NCI-H146 treated with DMSO at 0.1 percent for 48 hours (cell line): ENCODE measurements around the gene SLC27A4.
A peak's percentile ranks its signal among the peaks of the same experiment; 100 is the strongest.
"Not testable (repeated sequence)": the region's sequence is repeated elsewhere in the genome, so short reads cannot be mapped to it uniquely, and the experiment has no call there.

Source experiments
- DNase-seq: peaks from one replicate; lab custom pipeline; 2025; ENCODE audit not compliant: unreplicated experiment; lab: John Stamatoyannopoulos, UW

SLC27A4 gene

DNA sequence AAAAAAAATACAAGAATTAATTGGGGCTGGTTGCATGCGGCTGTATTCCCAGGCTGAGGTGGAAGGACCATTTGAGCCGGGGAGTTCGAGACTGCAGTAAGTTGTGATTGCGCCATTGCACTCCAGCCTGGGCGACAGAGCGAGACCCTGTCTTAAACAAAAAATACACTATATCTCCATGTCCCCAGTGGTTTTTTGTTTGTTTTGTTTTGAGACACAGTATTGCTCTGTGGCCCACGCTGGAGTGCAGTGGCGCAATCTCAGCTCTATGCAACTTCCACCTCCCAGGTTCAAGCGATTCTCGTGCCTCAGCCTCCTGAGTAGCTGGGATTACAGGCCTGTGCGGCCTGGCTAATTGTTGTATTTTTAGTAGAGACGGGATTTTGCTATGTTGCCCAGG, 16.5 kb upstream of the SLC27A4 start:
- no peak for DNase-seq

DNA sequence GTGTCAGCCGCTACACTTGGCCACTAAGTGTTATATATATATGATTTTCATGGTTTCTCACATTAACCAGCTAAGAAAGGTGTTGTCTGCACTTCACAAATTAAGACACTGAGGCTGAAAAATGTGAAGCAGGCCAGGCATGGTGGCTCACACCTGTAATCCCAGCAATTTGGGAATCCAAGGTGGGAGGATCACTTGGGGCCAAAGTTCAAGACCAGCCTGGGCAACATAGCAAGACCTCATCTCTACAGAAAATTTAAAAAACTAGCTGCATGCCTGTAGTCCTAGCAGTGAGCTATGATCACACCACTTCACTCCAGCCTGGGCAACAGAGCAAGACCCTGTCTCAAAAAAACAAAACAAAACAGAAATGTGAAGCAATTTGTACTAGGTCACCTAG, 15.9 kb upstream of the SLC27A4 start:
- no peak for DNase-seq

DNA sequence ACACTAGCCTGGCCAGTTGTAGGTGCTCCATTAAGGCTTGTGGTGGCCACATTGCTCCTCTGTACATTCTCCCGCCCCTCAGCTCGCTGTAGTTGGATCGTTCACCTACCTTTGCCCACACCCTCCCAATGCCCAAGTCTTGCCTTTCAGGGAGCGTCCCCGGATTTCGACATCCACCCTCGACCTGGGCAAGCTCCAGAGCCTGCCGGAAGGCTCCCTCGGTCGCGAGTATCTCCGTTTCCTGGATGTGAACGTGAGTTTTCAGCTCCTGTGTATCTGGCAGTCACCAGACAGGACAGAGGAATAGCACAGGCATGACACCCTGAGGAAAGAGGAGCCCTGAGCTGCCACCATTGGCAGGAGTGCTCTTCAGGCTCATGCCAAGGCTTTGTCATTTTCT, 14.7 kb upstream of the SLC27A4 start:
- DNase-seq = no peak

DNA sequence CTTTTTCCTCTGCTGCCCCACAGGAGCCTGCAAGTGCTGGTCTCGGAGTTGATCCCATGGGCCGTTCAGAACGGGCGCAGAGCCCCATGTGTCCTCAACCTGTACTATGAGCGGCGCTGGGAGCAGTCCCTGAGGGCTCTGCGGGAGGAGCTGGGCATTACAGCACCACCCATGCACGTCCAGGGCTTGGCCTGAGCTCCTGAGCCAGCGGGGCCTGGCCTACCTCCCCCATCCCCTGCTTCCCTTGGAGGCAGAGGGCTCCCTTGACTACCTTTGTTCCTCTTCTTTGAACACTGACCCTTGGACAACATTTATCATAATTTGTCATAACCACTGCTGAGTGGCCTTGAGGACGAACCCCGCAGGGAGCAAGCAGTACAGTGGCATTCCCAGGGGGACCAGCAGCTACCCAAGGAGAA, 6.9 kb upstream of the SLC27A4 start:
- no peak for DNase-seq

DNA sequence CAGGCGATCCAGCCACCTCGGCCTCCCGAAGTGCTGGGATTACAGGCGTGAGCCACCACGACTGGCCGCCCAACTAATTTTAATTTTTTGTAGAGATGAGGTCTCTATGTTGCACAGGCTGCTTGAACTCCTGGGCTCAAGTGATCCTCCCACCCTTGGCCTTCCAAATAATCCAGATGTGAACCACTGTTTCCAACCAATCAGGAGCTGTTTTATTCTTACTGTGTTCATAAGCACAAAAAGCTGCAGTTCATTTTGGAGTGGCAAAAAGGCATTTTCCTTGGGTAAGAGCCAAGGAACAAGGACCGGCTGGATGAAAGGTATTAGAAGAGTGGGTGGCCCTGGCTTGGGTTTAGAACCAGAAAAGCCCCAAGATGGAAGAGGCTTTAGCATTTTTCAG, 5.2 kb upstream of the SLC27A4 start:
- DNase-seq = no peak

DNA sequence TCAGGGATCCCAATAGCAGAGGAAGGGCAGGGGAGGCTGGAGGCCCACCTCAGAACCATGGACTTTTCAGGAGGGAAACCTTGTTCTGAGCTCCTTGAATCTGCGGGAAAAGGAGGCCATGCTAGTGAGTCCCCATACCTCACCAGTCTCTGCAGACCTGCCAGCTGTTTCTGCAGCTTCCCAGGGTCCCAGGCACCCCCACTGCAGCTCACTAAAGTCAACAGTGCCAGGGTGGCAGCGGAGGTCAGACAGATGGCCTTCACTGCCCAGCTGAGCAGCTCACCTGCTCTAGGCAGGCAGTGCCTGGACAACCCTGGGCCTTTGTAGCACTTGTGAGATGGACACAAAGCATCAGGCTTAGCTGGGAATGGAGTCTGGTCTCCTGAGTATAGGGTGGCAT, 4.4 kb upstream of the SLC27A4 start:
- DNase-seq = no peak

DNA sequence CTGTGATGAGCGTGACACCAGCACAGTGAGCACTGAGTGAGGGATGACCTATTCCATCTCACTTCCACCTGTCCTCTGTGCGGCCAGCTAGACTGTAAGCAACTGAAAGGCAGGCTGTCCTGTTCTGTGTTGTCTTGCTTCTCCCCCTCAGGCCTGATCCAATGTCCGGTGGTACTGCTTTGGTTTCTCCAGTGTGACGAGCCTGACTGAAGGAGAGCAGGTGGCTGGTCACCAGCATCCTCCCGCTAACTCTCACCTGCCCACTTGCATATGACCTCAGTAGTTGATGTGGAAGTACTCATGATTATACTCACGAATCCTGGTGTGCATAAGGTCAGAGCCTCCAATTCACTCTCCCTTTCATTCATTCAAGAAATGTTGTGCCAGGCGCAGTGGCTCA, 2.4 kb upstream of the SLC27A4 start:
- DNase-seq = no peak

DNA sequence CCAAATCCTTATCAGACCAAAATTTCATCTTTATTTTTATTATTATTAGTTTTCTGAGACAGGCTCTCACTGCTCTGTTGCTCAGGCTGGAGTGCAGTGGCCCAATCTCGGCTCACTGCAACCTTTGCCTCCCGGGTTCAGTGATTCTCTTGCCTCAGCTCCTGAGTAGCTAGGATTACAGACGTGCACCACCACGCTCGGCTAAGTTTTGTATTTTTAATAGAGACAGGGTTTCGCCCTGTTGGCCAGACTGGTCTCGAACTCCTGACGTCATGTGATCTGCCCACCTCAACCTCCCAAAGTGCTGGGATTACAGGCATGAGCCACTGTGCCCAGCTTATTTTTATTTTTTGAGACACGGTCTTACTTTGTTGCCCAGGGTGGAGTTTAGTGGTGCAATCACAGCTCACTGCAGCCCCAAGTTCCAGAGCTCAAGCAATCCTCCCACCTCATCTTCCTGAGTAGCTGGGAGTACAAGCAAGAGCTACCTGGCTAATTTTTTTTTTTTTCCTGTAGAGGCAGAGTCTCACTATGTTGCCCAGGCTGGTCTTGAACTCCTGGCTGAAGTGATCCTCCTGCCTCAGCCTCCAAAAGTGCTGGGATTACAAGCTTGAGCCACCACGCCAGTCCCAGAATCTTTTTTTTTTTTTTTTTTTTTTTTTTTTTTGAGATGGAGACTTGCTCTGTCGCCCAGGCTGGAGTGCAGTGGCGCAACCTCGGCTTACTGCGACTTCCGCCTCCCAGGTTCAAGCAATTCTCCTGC, 1.3 kb upstream of the SLC27A4 start:
- not testable (repeated sequence) for DNase-seq

DNA sequence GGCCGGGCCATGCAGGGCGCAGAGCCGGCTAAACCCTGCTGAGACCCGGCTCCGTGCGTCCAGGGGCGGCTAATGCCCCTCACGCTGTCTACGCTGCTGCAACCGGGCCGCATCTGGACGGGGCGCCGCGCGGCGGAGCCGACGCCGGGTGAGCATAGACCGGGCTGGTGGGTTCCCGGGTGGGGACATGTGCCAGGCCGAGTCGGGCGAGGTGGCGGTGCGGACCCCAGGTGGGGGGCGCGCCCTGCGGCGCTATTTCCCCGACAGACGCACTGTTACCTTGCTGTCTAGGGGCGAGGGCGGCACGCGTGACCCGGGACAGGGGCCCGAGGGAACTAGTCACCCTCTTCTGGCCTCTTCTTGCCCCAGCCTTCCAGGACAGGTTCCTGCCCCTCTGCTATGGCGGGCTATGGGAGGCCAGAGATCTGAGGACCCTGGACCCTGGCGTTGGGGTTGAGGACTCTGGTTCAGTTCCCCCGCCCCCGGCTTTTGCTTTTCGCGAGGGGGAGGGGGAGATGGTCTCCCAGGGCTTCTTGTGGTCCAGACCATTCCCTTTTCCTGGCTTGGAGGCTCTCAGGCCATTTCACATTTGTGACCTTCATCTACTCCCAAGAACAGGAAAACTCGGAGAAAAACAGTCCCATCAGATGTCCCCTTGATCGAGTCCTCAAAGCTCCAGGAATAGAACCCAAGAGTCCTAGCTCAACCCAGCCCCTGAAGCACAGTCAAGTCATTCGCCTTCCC, 536 bp downstream of the SLC27A4 start:
- no peak for DNase-seq

DNA sequence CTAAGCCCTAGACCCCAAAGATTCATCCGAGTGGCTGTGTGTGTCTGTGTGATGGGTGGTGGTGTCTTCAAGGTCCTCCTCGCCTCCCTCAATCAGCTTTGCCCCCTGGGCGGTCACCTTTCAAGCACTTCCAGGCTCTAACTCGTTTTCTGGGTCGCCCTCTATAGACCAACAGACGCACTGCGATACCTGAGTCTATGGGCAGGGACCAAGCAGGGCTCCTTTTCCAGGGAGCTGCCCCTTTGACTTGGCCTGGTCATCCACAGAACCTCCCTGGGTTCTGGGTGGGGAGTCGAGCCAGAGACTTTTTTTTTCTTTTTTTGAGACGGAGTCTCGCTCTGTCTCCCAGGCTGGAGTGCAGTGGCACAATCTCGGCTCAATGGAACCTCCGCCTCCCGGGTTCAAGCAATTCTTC, 1.1 kb downstream of the SLC27A4 start:
- peak; percentile 26 for DNase-seq

DNA sequence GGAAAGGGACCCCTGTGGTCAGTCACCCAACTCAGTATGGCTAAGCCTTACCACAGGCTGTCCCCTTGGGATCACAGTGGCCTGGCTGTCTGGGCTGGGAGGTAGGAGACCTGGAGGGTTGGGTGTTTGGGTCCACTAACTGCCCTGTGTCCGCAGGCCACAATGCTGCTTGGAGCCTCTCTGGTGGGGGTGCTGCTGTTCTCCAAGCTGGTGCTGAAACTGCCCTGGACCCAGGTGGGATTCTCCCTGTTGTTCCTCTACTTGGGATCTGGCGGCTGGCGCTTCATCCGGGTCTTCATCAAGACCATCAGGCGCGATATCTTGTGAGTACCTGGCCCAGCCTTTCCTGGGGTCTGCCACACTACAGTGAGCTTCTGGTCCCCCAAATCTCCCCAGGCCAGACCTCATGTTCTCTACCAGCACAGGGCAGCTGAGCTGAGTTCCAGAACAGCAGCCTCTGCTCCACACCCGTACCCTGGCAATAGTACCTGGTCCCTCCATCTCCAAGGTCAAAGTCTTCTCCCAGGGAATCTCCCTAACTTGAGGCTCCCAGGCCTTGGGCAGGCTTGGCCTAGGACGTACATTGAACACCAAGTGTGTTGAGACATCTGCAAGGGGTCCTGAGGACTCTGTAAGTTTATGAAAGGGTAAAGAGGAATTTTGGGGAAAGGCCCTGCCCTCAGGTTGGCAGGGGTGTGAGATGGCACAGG, 2.8 kb downstream of the SLC27A4 start:
- DNase-seq = no peak

DNA sequence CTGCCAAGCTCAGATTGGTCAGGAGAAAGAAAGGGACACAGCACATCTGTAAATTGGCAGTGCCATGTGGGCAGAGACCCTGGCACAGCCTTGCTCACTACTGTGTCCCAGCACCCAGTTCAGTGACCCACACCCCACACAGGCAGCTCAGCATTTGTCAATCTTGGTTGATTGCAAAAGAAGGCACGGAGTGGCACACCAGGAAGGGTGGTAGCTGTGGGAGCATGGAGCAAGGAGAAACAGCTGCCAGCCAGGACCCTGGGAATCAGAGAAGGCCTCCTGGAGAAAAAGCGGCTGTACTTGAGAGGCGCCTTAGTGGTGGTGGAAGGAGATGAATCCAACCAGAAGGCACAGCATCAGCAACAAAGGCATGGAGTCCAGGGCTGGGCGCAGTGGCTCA, 3.5 kb downstream of the SLC27A4 start:
- no peak for DNase-seq

DNA sequence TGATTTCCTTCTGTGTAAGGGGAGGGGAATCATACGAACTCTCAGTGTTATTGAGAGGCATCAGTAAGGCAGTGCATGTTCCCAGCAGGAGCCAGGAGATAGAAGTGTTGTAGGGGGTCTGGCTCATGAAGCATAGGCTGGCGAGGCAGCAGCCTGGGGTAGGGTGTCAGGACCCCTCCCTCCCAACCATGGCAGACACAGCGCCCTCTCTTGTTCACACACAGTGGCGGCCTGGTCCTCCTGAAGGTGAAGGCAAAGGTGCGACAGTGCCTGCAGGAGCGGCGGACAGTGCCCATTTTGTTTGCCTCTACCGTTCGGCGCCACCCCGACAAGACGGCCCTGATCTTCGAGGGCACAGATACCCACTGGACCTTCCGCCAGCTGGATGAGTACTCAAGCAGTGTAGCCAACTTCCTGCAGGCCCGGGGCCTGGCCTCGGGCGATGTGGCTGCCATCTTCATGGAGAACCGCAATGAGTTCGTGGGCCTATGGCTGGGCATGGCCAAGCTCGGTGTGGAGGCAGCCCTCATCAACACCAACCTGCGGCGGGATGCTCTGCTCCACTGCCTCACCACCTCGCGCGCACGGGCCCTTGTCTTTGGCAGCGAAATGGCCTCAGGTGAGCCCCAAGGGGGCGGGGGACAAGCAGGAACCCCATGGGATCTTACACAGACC, 4.7 kb downstream of the SLC27A4 start:
- no peak for DNase-seq

DNA sequence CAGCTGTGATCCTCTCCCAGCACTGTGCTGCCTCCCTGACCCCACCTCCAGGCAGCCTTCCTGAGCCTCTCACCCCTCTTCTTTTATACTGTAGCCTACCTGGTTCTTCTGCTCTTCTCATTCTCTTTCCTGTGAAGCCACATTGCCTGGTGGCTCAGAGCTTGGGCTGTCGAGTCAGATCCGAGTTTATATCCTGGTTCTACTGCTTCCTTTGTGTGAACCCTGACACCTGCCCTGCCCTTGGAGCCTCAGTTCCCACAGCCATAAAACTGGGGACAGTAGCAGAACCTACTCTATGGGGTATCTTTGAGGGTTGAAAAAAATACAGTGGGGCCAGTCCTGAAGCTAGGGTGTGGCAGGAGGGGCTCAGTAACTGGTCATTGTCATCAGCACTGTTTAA, 8.8 kb downstream of the SLC27A4 start:
- no peak for DNase-seq

DNA sequence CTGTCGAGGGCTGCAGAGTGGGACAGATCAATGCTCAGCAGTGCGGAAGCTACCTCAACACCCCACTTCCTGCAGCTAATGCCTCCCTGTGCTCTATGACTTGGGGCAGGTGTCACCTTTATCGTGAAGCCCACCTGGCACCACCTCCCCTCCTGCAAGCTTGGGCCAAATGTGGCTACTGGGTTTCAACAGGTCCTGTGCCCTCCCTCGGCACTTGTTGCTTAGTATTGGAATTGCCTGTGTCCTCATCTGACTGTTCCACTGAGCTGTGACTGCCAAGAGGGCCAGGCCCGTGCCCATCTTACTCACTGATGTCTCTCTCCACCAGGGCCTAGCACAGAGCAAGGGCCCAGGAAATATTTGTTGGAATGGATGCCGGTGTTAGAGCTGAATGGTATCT, 9.4 kb downstream of the SLC27A4 start:
- DNase-seq = no peak

DNA sequence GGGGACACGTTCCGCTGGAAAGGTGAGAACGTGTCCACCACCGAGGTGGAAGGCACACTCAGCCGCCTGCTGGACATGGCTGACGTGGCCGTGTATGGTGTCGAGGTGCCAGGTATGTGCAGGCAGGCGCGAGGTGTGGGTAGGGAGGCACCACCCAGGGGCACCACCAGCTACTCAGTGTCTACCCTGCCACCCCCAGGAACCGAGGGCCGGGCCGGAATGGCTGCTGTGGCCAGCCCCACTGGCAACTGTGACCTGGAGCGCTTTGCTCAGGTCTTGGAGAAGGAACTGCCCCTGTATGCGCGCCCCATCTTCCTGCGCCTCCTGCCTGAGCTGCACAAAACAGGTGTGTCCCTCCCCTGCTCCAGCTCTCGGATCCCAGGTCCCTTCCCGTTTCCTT, 15.1 kb downstream of the SLC27A4 start:
- DNase-seq = no peak

DNA sequence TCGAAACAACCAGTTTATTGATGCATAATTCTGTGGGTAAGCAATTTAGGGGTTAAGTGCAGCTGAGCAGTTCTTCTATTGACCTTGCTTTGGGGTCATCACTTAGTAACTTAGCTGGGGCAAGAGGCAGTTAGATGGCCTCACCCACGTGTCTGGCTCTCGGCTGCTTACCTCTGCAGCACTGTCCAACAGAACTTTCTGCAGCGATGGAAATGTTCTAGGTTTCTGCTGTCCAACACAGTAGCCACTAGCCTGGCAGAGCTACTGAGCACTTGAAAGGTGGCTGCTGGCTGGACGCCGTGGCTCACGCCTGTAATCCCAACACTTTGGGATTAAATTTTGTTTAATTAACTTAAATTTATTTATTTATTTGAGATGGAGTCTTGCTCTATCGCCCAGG, 17.8 kb downstream of the SLC27A4 start:
- DNase-seq = no peak

DNA sequence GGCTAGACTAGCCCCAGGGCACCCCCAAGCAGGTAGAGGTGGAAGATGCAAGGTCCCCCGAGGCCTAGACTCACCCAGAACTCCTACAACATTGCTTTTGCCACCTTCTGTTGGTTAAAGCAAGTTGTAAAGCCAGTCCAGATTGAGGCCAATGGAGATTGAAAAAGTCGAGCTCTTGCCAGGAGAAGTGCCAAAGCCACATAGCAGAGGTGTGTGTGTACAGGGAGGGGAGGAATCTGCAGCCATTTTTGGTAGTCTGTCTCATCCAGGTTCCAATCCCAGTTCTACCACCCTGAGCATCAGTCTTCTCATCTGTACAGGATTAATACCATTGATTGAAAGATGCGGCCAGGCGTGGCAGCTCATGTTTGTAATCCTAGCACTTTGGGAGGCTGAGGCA, 18.5 kb downstream of the SLC27A4 start:
- DNase-seq = no peak

DNA sequence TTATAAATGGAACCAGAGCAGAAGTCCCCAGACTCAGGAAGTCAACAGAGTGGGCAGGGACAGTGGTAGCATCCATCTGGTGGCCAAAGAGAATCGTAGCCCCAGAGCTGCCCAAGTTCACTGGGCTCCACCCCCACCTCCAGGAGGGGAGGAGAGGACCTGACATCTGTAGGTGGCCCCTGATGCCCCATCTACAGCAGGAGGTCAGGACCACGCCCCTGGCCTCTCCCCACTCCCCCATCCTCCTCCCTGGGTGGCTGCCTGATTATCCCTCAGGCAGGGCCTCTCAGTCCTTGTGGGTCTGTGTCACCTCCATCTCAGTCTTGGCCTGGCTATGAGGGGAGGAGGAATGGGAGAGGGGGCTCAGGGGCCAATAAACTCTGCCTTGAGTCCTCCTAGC, 20.5 kb downstream of the SLC27A4 start:
- no peak for DNase-seq

DNA sequence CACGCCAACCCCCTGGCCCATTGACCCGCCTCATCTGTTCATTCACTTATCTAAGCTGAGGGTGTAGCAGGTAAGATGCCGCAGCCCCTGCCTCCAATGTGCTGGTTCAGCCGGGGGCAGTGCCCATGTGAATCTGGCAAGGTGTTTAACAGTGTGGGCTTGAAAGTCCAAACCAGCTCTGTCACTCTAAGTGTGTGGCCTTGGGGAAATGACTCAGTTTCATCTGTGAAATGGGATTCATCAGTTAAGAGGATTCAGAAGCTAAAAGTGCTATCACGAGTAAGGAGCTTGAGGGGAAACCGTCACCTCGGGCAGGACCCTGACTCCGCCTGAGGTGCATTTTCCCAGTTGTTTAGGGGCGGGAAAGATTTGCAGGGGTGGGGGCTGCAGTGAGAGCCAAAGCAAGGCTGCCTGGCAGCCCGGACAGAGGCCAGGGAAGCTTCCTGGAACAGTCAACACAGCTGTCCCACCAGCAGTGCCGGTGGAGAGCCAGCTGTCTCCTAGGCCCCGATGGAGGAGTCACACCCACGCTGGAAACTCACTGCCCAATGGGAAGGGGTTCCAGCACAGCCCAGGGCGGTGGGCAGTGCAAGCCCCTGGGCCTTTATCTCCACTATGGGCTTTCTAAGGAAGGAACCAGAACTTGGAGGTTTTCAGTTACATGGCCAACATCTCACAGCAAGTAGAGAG, 21.1 kb downstream of the SLC27A4 start:
- DNase-seq = no peak
